Caco-2 (cell line): ENCODE data around the gene GALNT18. TPM values are rescaled to one million over a fixed set of nuclear protein-coding genes. Genes with fewer than 3 reads are reported as not detected.

ENCODE experiments used
- BruUV-seq: library from RNA; stranded (reverse); fragments of 400-500 nt; replicated peaks from 2 replicates; lab custom pipeline; 2021; lab: Mats Ljungman, UMichigan
- CTCF ChIA-PET: fragments of 300-600 bp; sonication (Branson Sonifier 250); formaldehyde crosslinking; loops from one replicate; lab custom pipeline; 2022; ENCODE audit warnings: antibody characterized with exemption; lab: Charles Lee
- POLR2A ChIA-PET: fragments of 300-600 bp; sonication (Branson Sonifier 250); formaldehyde crosslinking; loops from one replicate; lab custom pipeline; 2022; ENCODE audit warnings: antibody characterized with exemption; lab: Charles Lee
- DNase-seq, 2 experiments: peaks; one replicate each; pipeline versions ENCODE4 v3.0.0 to v3.0.0-alpha.2; 2020 to 2022
- H3K27me3 ChIP-seq: replicated peaks from 2 replicates; pipeline ENCODE4 v1.6.0; 2011; ENCODE audit warnings: low read length; ENCODE audit not compliant: control insufficient read depth, insufficient read depth
- H3K36me3 ChIP-seq: 2 replicates; pipeline ENCODE4 v1.5.1; 2011; ENCODE audit warnings: low read length; ENCODE audit not compliant: control insufficient read depth, insufficient read depth
- H3K4me1 ChIP-seq: fragments of 250-450 bp; sonication (Bioruptor Pico); 2 replicates; pipeline ENCODE4 v1.5.1; 2020; ENCODE audit warnings: mild to moderate bottlenecking
- H3K4me3 ChIP-seq: 2 replicates; pipeline ENCODE4 v1.5.1; 2011; ENCODE audit warnings: low read depth, mild to moderate bottlenecking, control low read depth, low read length
- H3K9me3 ChIP-seq: fragments of 250-450 bp; sonication (Bioruptor Pico); 2 replicates; pipeline ENCODE4 v1.5.1; 2020; ENCODE audit warnings: mild to moderate bottlenecking, moderate library complexity
- H3K27ac Mint-ChIP-seq: one replicate; pipeline ENCODE4 v1.8.0; 2022; ENCODE audit warnings: mixed read lengths; ENCODE audit not compliant: unreplicated experiment
- H3K27me3 Mint-ChIP-seq: one replicate; pipeline ENCODE4 v1.8.0; 2022; ENCODE audit warnings: mixed read lengths; ENCODE audit not compliant: insufficient read depth, unreplicated experiment
- H3K36me3 Mint-ChIP-seq: one replicate; pipeline ENCODE4 v1.8.0; 2022; ENCODE audit warnings: mild to moderate bottlenecking, mixed read lengths; ENCODE audit not compliant: insufficient read depth, unreplicated experiment
- H3K4me1 Mint-ChIP-seq: one replicate; pipeline ENCODE4 v1.8.0; 2022; ENCODE audit warnings: low read depth, mixed read lengths; ENCODE audit not compliant: unreplicated experiment
- H3K4me3 Mint-ChIP-seq: one replicate; pipeline ENCODE4 v1.8.0; 2022; ENCODE audit warnings: mild to moderate bottlenecking, moderate library complexity, mixed read lengths; ENCODE audit not compliant: unreplicated experiment
- H3K9me3 Mint-ChIP-seq: one replicate; pipeline ENCODE4 v1.8.0; 2022; ENCODE audit warnings: mixed read lengths; ENCODE audit not compliant: unreplicated experiment
- CTCF ChIP-seq, 2 experiments: fragments of 200-600 bp in 1 of 2; IDR thresholded peaks; 1 replicate in 1 of 2; 2 replicates in 1 of 2; pipeline versions ENCODE4 v1.5.1 to v1.8.0; 2011 to 2022; ENCODE audit warnings: antibody characterized with exemption in 1 of 2, control low read depth in 1 of 2, inconsistent platforms in 1 of 2, low read depth in 1 of 2, low read length in 1 of 2, mild to moderate bottlenecking in 1 of 2, moderate library complexity in 1 of 2; ENCODE audit not compliant: insufficient read depth in 1 of 2, severe bottlenecking in 1 of 2, unreplicated experiment in 1 of 2
- intact Hi-C: fragments of 100-400 bp; cut with micrococcal nuclease; formaldehyde crosslinking; loops from one replicate; pipeline ENCODE4 v1.10.0; 2022; ENCODE audit not compliant: unreplicated experiment
- total RNA-seq: library from RNA; stranded (reverse); gene quantifications from 2 replicates; pipeline ENCODE4 v1.2.3, GENCODE V29; 2022

The GALNT18 gene
- total RNA-seq, 1 experiment from 2014 or later = 0.43 TPM

DNA sequence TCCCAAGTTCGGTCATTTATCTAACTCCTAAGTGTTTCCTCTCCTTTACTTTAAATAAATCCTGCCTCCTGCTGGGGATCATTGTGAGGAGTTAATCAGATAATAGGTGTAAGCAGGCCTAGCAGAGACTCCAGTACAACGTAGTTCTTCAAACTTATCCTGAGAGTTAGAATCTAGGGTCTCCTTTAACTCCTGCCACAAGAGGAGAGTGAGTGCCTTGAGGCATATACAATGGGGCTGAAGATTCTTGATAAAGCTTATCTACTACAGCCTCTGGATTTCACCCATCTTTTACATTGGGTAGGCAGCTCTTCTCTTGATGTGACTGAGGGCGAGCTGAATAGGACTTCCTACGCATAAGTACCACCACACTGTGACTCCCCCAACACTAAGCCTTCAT is 3.1 kb upstream of the GALNT18 start:
- TF ChIP-seq CTCF (IDR thresholded peaks at IDR 0.05; ENCODE audit: insufficient read depth in 1 of 2, low read depth in 1 of 2, low read length in 1 of 2, severe bottlenecking in 1 of 2, unreplicated experiment in 1 of 2) = no peak
- H3K36me3 Mint-ChIP-seq = no peaks in the 10 kb centered on the region
- H3K4me1 Mint-ChIP-seq = peaks cover 8% of the 10 kb centered on the region
- no peak overlapping the region for H3K4me3 ChIP-seq
- CTCF ChIA-PET = no interaction called here
- POLR2A ChIA-PET = interaction anchor here (0.6 kb wide), 1 partner anchor 354 kb away, joined by 3 read pairs; no protein-coding TSS in a partner anchor
- no peaks in the 10 kb centered on the region for H3K9me3 Mint-ChIP-seq
- peaks cover 10% of the 10 kb centered on the region for H3K27me3 ChIP-seq
- intact Hi-C loops = no loop called here
- no peak overlapping the region for H3K4me3 Mint-ChIP-seq
- H3K36me3 ChIP-seq = no peaks in the 10 kb centered on the region
- peaks cover 16% of the 10 kb centered on the region for H3K27me3 Mint-ChIP-seq
- no TSS peak for BruUV-seq
- no peaks in the 10 kb centered on the region for H3K9me3 ChIP-seq
- no peak overlapping the region for H3K27ac Mint-ChIP-seq
- peaks cover 18% of the 10 kb centered on the region; the same call in 1 of the 2 replicates for H3K4me1 ChIP-seq
- no peak for DNase-seq

- H3K4me3 Mint-ChIP-seq = no peak overlapping the region
- H3K27me3 Mint-ChIP-seq = peaks cover 23% of the 10 kb centered on the region
- H3K9me3 Mint-ChIP-seq = no peaks in the 10 kb centered on the region
- no peaks in the 10 kb centered on the region for H3K36me3 ChIP-seq
- H3K27ac Mint-ChIP-seq = no peak overlapping the region
- no peaks in the 10 kb centered on the region for H3K9me3 ChIP-seq
- H3K27me3 ChIP-seq = peaks cover 12% of the 10 kb centered on the region
- peaks cover 8% of the 10 kb centered on the region for H3K4me1 Mint-ChIP-seq
- peaks cover 18% of the 10 kb centered on the region; the same call in 1 of the 2 replicates for H3K4me1 ChIP-seq
- no peak for DNase-seq
- BruUV-seq = no TSS peak
- no peaks in the 10 kb centered on the region for H3K36me3 Mint-ChIP-seq
- H3K4me3 ChIP-seq = no peak overlapping the region
- intact Hi-C loops = no loop called here
- CTCF ChIA-PET = no interaction called here
- no peak for TF ChIP-seq CTCF (IDR thresholded peaks at IDR 0.05; ENCODE audit: insufficient read depth in 1 of 2, low read depth in 1 of 2, low read length in 1 of 2, severe bottlenecking in 1 of 2, unreplicated experiment in 1 of 2)
- POLR2A ChIA-PET = no interaction called here
Observed at GRCh38 chr11:11624204-11624603, 2.4 kb upstream of the GALNT18 start.

GRCh38 chr11:11622772-11623171 is 967 bp upstream of the GALNT18 start:
- peaks cover 24% of the 10 kb centered on the region for H3K27me3 Mint-ChIP-seq
- H3K4me1 Mint-ChIP-seq = peaks cover 8% of the 10 kb centered on the region
- TF ChIP-seq CTCF (IDR thresholded peaks at IDR 0.05; ENCODE audit: insufficient read depth in 1 of 2, low read depth in 1 of 2, low read length in 1 of 2, severe bottlenecking in 1 of 2, unreplicated experiment in 1 of 2) = no peak
- DNase-seq = peak in 1 of 2 experiments; percentile 7
- ChIA-PET CTCF (interaction anchor here (1.2 kb wide), 1 partner anchor 13 kb away, joined by 5 read pairs; no protein-coding TSS in a partner anchor), POLR2A (no interaction called here)
- H3K9me3 Mint-ChIP-seq = no peaks in the 10 kb centered on the region
- no TSS peak for BruUV-seq
- intact Hi-C loops = no loop called here
- no peaks in the 10 kb centered on the region for H3K36me3 ChIP-seq
- no peaks in the 10 kb centered on the region for H3K36me3 Mint-ChIP-seq
- H3K9me3 ChIP-seq = no peaks in the 10 kb centered on the region
- peaks cover 12% of the 10 kb centered on the region for H3K27me3 ChIP-seq
- H3K27ac Mint-ChIP-seq = no peak overlapping the region
- H3K4me3 ChIP-seq = no peak overlapping the region
- H3K4me3 Mint-ChIP-seq = peak overlapping the region; percentile 77
- H3K4me1 ChIP-seq = peaks cover 18% of the 10 kb centered on the region; the same call in 1 of the 2 replicates
